ENCODE data around the gene RAB40A.
"Not testable (repeated sequence)": the region's sequence is repeated elsewhere in the genome, so short reads cannot be mapped to it uniquely, and the experiment has no call there.

RAB40A gene

GRCh38 chrX:103520386-103520785 is 1.1 kb upstream of the RAB40A start:
- no peak for FAIRE-seq

GRCh38 chrX:103518571-103518970 is 718 bp downstream of the RAB40A start:
- FAIRE-seq, result no peak

- FAIRE-seq, result no peak
These were observed 2.0 kb downstream of the RAB40A start for GRCh38 chrX:103517246-103517645.

- no peak for FAIRE-seq
These were observed 5.7 kb downstream of the RAB40A start for GRCh38 chrX:103513476-103514108.

GRCh38 chrX:103513067-103513466 is 6.2 kb downstream of the RAB40A start:
- no peak for FAIRE-seq

GRCh38 chrX:103510031-103510430 is 9.3 kb downstream of the RAB40A start:
- no peak for FAIRE-seq

GRCh38 chrX:103503853-103504207 is 15.5 kb downstream of the RAB40A start:
- FAIRE-seq, result no peak

- no peak for FAIRE-seq
These were observed 16.0 kb downstream of the RAB40A start for GRCh38 chrX:103503163-103503852.

- no peak for FAIRE-seq
These were observed 20.5 kb downstream of the RAB40A start for GRCh38 chrX:103498786-103499185.

GRCh38 chrX:103495786-103496185 is 23.5 kb downstream of the RAB40A start:
- FAIRE-seq, result no peak

GRCh38 chrX:103493578-103493977 is 25.7 kb downstream of the RAB40A start:
- FAIRE-seq, result not testable (repeated sequence)

- FAIRE-seq, result not testable (repeated sequence)
These were observed 29.6 kb downstream of the RAB40A start for GRCh38 chrX:103489733-103490132.

GRCh38 chrX:103488794-103489193 is 30.5 kb downstream of the RAB40A start:
- FAIRE-seq, result peak; percentile 100

GRCh38 chrX:103488332-103488731 is 31.0 kb downstream of the RAB40A start:
- no peak for FAIRE-seq

GRCh38 chrX:103483720-103484119 is 35.6 kb downstream of the RAB40A start:
- FAIRE-seq, result no peak

- FAIRE-seq, result no peak
These were observed 38.8 kb downstream of the RAB40A start for GRCh38 chrX:103480526-103480925.

GRCh38 chrX:103477496-103477895 is 41.8 kb downstream of the RAB40A start:
- no peak for FAIRE-seq

GRCh38 chrX:103475381-103475780 is 43.9 kb downstream of the RAB40A start:
- FAIRE-seq, result no peak

- FAIRE-seq, result not testable (repeated sequence)
These were observed 49.3 kb downstream of the RAB40A start for GRCh38 chrX:103469977-103470376.

- no peak for FAIRE-seq
These were observed 51.4 kb downstream of the RAB40A start for GRCh38 chrX:103467887-103468286.

GRCh38 chrX:103467156-103467555 is 52.1 kb downstream of the RAB40A start:
- no peak for FAIRE-seq

GRCh38 chrX:103464774-103465117 is 54.5 kb downstream of the RAB40A start:
- peak; percentile 81 for FAIRE-seq

- no peak for FAIRE-seq
These were observed 55.1 kb downstream of the RAB40A start for GRCh38 chrX:103464072-103464773.

- FAIRE-seq, result no peak
These were observed 58.1 kb downstream of the RAB40A start for GRCh38 chrX:103461156-103461555.

All from A204.1 (cell line).